GM12874 (cell line): ENCODE data around the gene SATB1.

Experiments used
- TF ChIP-seq, protein P1 (sequence below): IDR thresholded peaks from 2 replicates; pipeline ENCODE4 v1.5.1; 2011; ENCODE audit warnings: low read depth, mild to moderate bottlenecking, control low read depth, low read length, moderate library complexity; ENCODE audit not compliant: insufficient read depth

Gene SATB1

DNA sequence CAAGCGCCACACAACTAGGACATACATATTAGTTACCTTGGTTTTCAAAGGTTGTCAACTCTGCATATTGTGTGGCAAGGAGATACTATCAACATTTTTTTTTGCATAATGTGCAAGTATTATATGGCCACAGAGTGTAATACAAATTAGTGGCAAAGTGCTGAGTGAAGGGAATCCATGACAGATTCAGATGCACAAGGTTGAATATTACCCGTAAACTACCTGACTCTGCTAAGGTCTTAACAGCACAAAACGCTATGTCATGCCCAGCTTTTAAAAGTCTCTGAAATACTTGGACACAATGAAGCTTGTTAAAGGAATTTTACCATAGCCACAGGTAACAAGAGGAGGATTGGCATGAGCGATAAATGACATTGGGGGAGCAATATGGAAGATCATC is 79.0 kb downstream of the SATB1 start:
- TF ChIP-seq, protein P1, sequence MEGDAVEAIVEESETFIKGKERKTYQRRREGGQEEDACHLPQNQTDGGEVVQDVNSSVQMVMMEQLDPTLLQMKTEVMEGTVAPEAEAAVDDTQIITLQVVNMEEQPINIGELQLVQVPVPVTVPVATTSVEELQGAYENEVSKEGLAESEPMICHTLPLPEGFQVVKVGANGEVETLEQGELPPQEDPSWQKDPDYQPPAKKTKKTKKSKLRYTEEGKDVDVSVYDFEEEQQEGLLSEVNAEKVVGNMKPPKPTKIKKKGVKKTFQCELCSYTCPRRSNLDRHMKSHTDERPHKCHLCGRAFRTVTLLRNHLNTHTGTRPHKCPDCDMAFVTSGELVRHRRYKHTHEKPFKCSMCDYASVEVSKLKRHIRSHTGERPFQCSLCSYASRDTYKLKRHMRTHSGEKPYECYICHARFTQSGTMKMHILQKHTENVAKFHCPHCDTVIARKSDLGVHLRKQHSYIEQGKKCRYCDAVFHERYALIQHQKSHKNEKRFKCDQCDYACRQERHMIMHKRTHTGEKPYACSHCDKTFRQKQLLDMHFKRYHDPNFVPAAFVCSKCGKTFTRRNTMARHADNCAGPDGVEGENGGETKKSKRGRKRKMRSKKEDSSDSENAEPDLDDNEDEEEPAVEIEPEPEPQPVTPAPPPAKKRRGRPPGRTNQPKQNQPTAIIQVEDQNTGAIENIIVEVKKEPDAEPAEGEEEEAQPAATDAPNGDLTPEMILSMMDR = no peak

DNA sequence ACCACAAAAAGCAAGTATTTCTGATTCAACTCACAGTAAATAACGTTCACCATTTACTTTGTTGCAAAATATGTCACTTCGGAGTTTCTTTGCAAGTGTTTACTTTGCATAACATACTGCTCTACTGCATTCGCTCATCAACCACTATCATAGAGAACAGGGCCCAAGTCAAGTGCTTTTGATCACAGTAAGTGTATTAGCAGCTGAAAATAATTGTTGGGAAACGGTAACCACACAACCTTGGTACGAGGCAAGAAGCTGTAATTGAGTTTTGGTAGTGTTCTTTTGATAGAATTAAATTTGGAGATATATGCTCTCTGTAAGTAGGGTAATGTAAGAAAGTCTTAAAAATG is 80.1 kb downstream of the SATB1 start:
- TF ChIP-seq, protein P1 = no peak

DNA sequence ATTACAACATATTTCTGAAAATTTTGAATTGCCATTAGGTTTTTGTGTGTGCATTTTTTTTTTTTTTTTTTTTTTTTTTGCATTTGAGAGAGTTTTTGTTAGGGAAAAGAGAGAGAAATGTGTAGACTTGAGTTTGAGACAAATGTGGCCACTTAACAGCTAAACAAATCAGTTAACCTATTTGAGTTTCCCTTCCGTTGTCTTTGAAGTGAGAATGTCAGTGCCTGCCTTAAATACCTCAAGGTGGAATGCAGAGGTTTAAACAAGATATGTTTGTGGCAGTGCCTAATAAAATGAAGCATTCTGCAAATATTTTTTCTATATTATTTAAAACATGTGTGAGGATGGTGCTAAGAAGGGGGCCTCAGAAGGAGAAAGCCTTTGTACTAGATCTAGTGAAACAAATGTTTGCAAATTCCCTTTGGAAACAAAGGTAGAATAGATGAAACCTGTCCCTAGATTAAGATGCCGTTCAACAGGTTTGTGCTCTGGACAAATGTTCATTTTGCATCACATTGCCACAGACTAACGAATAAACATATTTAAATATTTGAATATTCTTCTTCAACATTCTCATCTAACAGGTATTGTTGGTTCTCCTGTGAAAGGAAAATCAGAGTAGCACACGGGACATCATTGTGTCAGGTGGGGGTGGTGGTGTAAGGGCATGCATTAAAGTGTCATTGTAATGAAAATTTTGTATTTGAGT is 80.7 kb downstream of the SATB1 start:
- TF ChIP-seq, protein P1 = no peak

DNA sequence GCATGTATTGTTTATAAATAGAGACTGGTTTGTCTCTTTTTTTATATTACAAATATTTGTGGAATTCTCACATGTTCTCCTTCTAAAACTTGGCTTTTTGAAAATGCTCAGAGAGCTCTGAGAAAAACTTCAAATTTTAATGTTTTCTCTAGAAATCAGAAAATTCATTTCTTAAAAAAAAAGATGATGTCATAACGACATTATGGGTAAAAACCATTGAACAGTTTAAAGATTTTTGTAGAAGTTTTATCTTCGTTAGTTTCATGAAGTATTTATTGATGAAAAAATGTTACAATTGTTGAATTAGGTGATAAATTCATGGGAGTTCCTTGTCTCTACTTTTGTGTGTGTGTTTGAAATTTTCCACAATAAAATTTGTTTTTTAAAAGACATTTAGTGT is 81.3 kb downstream of the SATB1 start:
- TF ChIP-seq, protein P1 = no peak

DNA sequence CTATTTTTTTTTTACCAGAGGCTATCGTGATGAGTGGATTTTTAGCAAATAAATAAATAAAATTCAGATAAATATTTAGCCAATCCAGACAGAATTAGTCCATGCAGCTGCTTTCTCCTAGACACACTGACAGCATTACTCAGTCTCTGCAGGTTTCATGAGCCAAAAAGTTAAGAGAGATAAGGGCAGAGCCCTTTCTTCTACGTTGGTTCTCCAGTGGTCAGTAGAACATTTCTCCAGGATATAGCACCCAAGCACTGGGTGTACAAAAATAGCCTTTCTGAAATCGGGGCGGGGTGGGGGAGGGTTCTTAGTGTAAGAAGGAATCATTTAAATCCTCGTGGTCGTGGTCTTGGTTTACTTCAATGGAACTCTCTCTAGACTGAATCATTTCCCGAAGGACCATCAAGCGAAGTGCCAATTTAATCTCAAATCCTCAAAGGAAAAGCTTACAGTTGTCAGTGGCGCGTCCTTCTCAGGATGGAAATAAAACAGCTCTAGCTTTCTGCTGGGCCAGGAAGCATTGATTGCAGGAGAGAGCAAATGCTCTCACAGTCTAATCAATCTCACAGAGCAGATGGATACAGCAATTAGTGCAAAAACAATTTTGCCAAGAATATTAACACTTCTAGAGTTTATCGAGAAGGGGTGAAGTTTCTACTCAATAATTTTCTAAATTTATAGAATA is 86.2 kb downstream of the SATB1 start:
- TF ChIP-seq, protein P1 = no peak

DNA sequence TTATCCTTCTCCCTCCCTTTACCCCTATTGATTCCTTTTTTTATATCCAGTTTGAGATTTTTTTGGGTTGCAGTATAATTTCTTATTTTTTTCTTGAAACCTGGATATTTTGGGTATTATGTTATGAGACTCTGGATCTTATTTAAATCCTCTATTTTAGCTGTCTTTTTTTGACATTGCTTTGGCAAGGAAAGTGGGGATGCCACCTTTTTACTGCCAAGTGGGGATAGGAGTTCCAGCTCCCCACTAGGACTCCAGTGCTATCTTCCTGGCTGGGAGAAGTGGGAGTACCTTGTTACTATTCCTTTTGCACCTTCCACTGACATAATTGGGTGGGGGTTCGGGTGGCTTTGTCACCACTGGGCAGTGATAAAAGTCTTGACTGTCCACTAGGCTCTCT is 87.9 kb downstream of the SATB1 start:
- TF ChIP-seq, protein P1 = no peak

DNA sequence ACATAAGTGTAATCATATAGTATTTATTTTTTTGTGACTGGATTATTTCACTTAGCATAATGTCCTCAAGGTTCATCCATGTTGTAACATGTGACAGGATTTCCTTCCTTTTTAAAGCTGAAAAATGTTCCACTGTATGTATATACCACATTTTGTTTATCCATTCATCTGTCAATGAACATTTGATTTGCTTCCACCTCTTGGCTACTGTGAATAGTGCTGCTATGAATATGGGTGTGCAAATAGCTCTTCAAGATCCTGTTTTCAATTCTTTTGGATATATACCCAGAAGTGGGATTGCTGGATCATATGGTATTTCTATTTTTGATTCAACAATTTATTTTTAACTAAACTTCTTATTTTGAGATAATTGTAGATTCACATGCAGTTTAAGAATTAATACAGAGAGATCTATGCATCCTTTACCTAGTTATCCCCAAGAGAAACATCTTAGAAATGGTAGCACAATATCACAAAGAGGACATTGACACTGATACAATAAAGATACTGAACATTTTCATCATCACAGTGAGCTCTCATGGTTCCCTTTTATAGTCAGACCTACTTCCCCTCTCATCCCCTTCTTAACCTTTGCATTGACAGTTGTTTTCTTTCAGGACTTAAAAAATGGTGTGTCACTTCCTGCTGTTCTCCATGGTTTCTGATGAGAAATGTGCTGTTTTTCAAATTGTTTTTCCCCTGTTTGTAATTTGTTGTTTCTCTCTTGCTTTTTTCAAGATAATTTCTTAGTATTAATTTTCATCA is 90.1 kb downstream of the SATB1 start:
- TF ChIP-seq, protein P1 = no peak
